Measurements from ENCODE around the gene ITPA.
A peak's percentile ranks its signal among the peaks of the same experiment; 100 is the strongest.

The ITPA gene

GRCh38 chr20:3164043-3164762 lies 45.1 kb upstream of the ITPA start:
- in situ Hi-C loops (cut with MboI; ENCODE audit: low pct_unique_long_range_greater_than_20kb, low sequenced_read_pairs, unreplicated experiment) = no loop called here
- TF ChIP-seq CTCF (IDR thresholded peaks at IDR 0.05; ENCODE audit: extremely low read depth, insufficient read depth, missing control alignments) = no peak

GRCh38 chr20:3164763-3165410 lies 44.4 kb upstream of the ITPA start:
- no peak for DNase-seq (ENCODE audit: low spot score)
- no peak for TF ChIP-seq CTCF (IDR thresholded peaks at IDR 0.05; ENCODE audit: extremely low read depth, insufficient read depth, missing control alignments)
- in situ Hi-C loops (cut with MboI; ENCODE audit: low pct_unique_long_range_greater_than_20kb, low sequenced_read_pairs, unreplicated experiment) = no loop called here

More at GRCh38 chr20:3164043-3164762, 45.1 kb upstream of the ITPA start:
- no peak for DNase-seq (ENCODE audit: low spot score)

- in situ Hi-C loops (cut with MboI; ENCODE audit: low pct_unique_long_range_greater_than_20kb, low sequenced_read_pairs, unreplicated experiment) = no loop called here
- peak; percentile 28 for DNase-seq (ENCODE audit: low spot score)
Measured at GRCh38 chr20:3165473-3166337, 43.6 kb upstream of the ITPA start.

GRCh38 chr20:3166338-3166912 lies 42.9 kb upstream of the ITPA start:
- in situ Hi-C loops (cut with MboI; ENCODE audit: low pct_unique_long_range_greater_than_20kb, low sequenced_read_pairs, unreplicated experiment) = no loop called here
- peak; percentile 22 for DNase-seq (ENCODE audit: low spot score)
- no peak for TF ChIP-seq CTCF (IDR thresholded peaks at IDR 0.05; ENCODE audit: extremely low read depth, insufficient read depth, missing control alignments)

More at GRCh38 chr20:3165473-3166337, 43.6 kb upstream of the ITPA start:
- no peak for TF ChIP-seq CTCF (IDR thresholded peaks at IDR 0.05; ENCODE audit: extremely low read depth, insufficient read depth, missing control alignments)

- TF ChIP-seq CTCF (IDR thresholded peaks at IDR 0.05; ENCODE audit: extremely low read depth, insufficient read depth, missing control alignments) = no peak
- in situ Hi-C loops (cut with MboI; ENCODE audit: low pct_unique_long_range_greater_than_20kb, low sequenced_read_pairs, unreplicated experiment) = no loop called here
- peak; percentile 18 for DNase-seq (ENCODE audit: low spot score)
Measured at GRCh38 chr20:3166913-3167342, 42.4 kb upstream of the ITPA start.

- peak; percentile 22 for DNase-seq (ENCODE audit: low spot score)
- in situ Hi-C loops (cut with MboI; ENCODE audit: low pct_unique_long_range_greater_than_20kb, low sequenced_read_pairs, unreplicated experiment) = no loop called here
- no peak for TF ChIP-seq CTCF (IDR thresholded peaks at IDR 0.05; ENCODE audit: extremely low read depth, insufficient read depth, missing control alignments)
Measured at GRCh38 chr20:3167738-3168078, 41.6 kb upstream of the ITPA start.

Measured in GM13977 (cell line).